GM12873 (cell line): ENCODE data around the gene PARP6.

Experiments used
- CTCF ChIP-seq: IDR thresholded peaks from 2 replicates; pipeline ENCODE4 v1.5.1; 2012; ENCODE audit warnings: low read depth, mild to moderate bottlenecking, moderate library complexity, low read length, control low read depth; ENCODE audit not compliant: insufficient read depth; ENCODE audit errors: missing control alignments

PARP6 gene

GRCh38 chr15:72207558-72208085 lies 64.7 kb downstream of the PARP6 start:
- TF ChIP-seq CTCF = no peak

GRCh38 chr15:72206677-72207000 lies 65.7 kb downstream of the PARP6 start:
- TF ChIP-seq CTCF = no peak

DNA sequence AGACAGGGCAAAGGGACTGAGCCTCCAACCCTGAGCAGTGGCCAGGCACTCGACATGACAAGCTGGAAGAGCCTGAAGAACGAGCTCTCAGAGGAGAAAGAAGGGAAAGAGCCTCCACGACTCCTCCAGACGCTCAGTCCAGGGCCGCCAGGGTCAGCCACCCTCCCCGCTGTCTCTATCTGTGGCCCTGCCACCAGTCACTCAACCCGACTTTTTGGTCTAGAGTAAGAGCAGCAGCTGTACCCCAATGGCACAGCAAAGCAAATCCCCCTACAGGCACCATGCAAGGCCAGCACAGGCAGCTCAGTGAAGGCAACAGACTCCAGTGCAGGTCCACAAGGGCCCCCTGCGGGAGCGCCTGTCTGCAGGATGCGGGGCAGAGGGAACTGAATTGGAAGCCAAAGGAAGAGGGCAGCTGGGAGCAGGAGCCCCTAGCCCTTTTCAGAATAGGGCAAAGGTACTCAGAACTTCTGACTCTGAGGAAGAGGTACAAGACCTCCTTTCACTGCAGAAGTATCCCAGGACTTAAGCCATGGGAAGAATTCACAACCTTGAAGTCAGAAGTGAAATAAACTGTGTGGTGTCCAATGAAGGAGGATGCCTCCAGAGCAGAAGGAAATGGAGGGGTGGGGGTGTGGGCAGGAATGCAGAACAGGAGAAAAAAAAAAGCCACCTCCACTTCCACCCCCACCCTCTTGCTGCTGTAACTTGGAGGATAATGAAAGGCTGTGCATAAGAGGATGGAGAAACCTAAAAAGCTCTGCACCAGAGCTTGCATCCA lies 66.3 kb downstream of the PARP6 start:
- TF ChIP-seq CTCF = no peak

DNA sequence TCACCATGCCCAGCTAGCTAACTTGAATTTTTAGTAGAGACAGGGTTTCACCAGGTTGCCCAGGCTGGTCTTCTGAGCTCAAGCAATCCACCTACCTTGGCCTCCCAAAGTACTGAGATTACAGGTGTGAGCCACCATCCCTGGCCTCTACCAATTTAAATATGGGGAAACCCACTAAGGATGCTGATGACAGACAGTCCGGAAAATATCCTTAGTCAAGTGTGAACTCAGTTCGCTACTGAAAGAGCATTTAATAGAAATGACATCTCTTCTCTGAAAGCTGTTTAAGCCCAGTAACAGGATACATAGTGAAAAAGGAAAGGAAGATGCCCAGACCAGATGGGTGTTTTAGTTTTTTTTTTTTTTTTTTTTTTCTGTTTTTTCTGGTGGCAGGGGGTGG lies 67.1 kb downstream of the PARP6 start:
- TF ChIP-seq CTCF = no peak

- TF ChIP-seq CTCF = no peak
Observed at GRCh38 chr15:72203507-72203837, 68.9 kb downstream of the PARP6 start.

DNA sequence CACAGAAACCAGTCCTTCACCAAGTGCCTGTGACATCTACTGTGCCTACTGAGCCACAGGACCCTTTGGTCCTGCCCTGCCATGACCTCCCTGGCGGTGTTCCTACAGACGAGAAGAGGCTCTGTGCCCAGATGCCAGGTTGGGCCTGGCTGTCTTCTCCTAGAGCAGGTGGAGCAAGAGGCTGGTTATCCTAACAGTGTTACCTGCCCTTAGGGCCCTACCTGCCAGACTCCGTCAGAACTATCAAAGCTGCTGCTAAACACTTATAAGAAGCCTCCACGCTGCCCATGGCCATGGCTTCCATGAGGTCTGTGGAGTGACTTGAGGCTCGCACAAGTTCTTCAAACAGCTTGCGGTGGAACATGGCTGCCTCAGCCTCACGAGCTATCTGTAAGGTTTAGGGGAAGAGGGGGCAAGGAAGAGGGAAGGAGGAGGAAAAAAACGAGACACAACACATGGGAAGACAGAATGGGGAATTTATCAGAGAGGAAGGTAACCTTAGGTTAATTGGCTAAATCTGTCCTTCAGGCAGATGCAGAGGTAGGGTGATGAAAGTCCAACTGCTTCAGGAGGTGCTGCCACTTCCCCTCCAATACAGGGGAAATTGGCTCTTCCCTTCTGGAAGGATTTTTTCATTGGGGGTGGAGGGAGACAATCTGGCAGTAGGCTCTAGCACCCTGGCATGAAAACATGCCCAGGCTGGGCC lies 69.4 kb downstream of the PARP6 start:
- TF ChIP-seq CTCF = no peak

- no peak for TF ChIP-seq CTCF
Observed at GRCh38 chr15:72202302-72202701, 70.1 kb downstream of the PARP6 start.
